ENCODE results near the gene COG5.
"Not testable (repeated sequence)": the region's sequence is repeated elsewhere in the genome, so short reads cannot be mapped to it uniquely, and the experiment has no call there.

COG5 gene

GRCh38 chr7:107251963-107252362, 311.8 kb downstream of the COG5 start:
- no peak for ATAC-seq
- no peak for TF ChIP-seq GLIS3 (CRISPR knock-in tag; IDR thresholded peaks at IDR 0.05)
- no peak for TF ChIP-seq ARNTL (CRISPR knock-in tag; IDR thresholded peaks at IDR 0.05; ENCODE audit: borderline replicate concordance, low read depth)
- TF ChIP-seq OSR1 (CRISPR knock-in tag; IDR thresholded peaks at IDR 0.05), result no peak

GRCh38 chr7:107248551-107249316, 315.0 kb downstream of the COG5 start:
- no peak for ATAC-seq
- TF ChIP-seq GLIS3 (CRISPR knock-in tag; IDR thresholded peaks at IDR 0.05) (no peak), TSHZ2 (CRISPR knock-in tag; IDR thresholded peaks at IDR 0.05) (no peak), TOX (CRISPR knock-in tag; IDR thresholded peaks at IDR 0.05; ENCODE audit: borderline replicate concordance) (no peak), ZNF8 (CRISPR knock-in tag; IDR thresholded peaks at IDR 0.05) (no peak), ESRRG (CRISPR knock-in tag; IDR thresholded peaks at IDR 0.05) (no peak), CSDC2 (CRISPR knock-in tag; IDR thresholded peaks at IDR 0.05) (no peak), PATZ1 (CRISPR knock-in tag; IDR thresholded peaks at IDR 0.05; ENCODE audit: borderline replicate concordance) (no peak), TCF4 (CRISPR knock-in tag; IDR thresholded peaks at IDR 0.05; ENCODE audit: borderline replicate concordance) (no peak), CSRNP3 (CRISPR knock-in tag; IDR thresholded peaks at IDR 0.05) (no peak), PPARA (CRISPR knock-in tag; IDR thresholded peaks at IDR 0.05; ENCODE audit: borderline replicate concordance) (no peak), CREB5 (CRISPR knock-in tag; IDR thresholded peaks at IDR 0.05; ENCODE audit: low read depth) (no peak), POU6F1 (CRISPR knock-in tag; IDR thresholded peaks at IDR 0.05; ENCODE audit: borderline replicate concordance, low read depth) (no peak), ARNTL (CRISPR knock-in tag; IDR thresholded peaks at IDR 0.05; ENCODE audit: borderline replicate concordance, low read depth) (no peak), ZFP3 (CRISPR knock-in tag; IDR thresholded peaks at IDR 0.05) (no peak), RARB (CRISPR knock-in tag; IDR thresholded peaks at IDR 0.05) (no peak), ZNF70 (CRISPR knock-in tag; IDR thresholded peaks at IDR 0.05) (no peak)

- ATAC-seq, result not testable (repeated sequence)
- peak; percentile 89 for TF ChIP-seq ZNF8 (CRISPR knock-in tag; IDR thresholded peaks at IDR 0.05)
These were observed 316.9 kb downstream of the COG5 start for GRCh38 chr7:107246836-107247235.

GRCh38 chr7:107244613-107245012, 319.1 kb downstream of the COG5 start:
- no peak for ATAC-seq
- TF ChIP-seq TSHZ2 (CRISPR knock-in tag; IDR thresholded peaks at IDR 0.05) (no peak), ZFP3 (CRISPR knock-in tag; IDR thresholded peaks at IDR 0.05) (no peak), ARNTL (CRISPR knock-in tag; IDR thresholded peaks at IDR 0.05; ENCODE audit: borderline replicate concordance, low read depth) (no peak), RARB (CRISPR knock-in tag; IDR thresholded peaks at IDR 0.05) (no peak), CSRNP3 (CRISPR knock-in tag; IDR thresholded peaks at IDR 0.05) (no peak), ISL1 (CRISPR knock-in tag; IDR thresholded peaks at IDR 0.05) (no peak), GLIS3 (CRISPR knock-in tag; IDR thresholded peaks at IDR 0.05) (no peak), POU6F1 (CRISPR knock-in tag; IDR thresholded peaks at IDR 0.05; ENCODE audit: borderline replicate concordance, low read depth) (no peak)
